ENCODE measurements around the gene LARP1.
"Not testable (repeated sequence)": the region's sequence is repeated elsewhere in the genome, so short reads cannot be mapped to it uniquely, and the experiment has no call there.

Gene LARP1

GRCh38 chr5:154822896-154823295, 67.7 kb downstream of the LARP1 start:
- not testable (repeated sequence) for DNase-seq (ENCODE audit: low read depth, low spot score)

- no peak for DNase-seq (ENCODE audit: low read depth, low spot score)
Measured at GRCh38 chr5:154823605-154824004, 68.4 kb downstream of the LARP1 start.

DNA sequence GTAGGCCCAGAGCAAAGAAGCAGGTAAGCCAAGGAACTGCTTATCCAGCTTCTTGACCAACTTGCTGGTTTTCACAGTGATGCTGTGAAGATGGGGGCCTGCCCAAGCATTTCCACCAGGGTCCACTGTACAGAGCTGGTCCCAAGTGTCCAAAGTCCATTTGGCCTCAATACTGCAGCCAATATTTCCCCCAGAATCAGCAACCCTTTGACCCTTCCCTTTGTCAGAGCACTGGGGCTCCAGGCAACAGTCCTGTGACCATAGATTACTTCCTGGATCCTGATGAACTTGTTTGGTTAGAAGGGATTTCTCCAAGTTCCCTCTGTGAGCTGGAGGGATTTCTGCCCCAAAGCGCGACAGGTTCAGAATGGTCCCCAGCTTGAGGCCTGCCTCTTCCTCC, 68.9 kb downstream of the LARP1 start:
- no peak for DNase-seq (ENCODE audit: low read depth, low spot score)

GRCh38 chr5:154829181-154829588, 74.0 kb downstream of the LARP1 start:
- DNase-seq (ENCODE audit: low read depth, low spot score), result no peak

GRCh38 chr5:154829589-154830218, 74.5 kb downstream of the LARP1 start:
- no peak for DNase-seq (ENCODE audit: low read depth, low spot score)

DNA sequence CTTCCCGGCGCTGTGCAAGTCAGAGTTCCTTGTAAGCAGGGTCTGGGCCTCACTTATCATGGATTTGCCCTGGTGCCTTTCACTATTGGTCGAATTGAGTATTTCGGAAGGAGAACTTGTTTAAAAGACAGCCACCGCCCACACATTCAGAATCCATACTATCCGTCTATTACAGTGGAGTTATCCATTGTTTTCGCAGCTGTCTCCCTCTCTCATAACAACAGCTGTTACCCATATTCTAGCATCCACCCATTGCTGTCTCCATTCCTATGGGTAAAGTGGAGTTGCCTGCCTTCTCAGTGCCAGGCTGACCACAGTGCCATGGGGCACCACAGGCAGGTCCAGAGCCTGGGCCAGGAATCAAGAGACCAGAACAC, 75.0 kb downstream of the LARP1 start:
- DNase-seq (ENCODE audit: low read depth, low spot score), result no peak

DNA sequence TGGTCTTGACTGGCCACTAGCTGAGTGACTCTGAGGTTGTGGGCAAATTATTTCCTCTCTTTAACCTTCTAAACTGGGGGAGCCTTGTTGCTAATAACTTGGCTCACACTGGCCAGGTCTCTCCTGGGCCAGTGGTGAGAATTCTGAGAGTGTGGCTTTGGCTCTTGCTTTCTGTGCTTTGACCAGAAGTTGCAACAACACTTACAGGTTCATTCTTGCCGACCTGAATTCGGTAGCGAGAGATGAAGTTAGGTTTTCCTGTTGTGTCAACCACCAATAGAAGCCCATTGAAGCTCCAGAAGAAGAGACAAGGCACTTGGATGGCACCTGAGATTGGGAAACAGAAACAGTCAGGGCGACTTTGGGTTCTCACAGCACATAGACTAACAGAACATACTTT, 75.4 kb downstream of the LARP1 start:
- no peak for DNase-seq (ENCODE audit: low read depth, low spot score)

DNA sequence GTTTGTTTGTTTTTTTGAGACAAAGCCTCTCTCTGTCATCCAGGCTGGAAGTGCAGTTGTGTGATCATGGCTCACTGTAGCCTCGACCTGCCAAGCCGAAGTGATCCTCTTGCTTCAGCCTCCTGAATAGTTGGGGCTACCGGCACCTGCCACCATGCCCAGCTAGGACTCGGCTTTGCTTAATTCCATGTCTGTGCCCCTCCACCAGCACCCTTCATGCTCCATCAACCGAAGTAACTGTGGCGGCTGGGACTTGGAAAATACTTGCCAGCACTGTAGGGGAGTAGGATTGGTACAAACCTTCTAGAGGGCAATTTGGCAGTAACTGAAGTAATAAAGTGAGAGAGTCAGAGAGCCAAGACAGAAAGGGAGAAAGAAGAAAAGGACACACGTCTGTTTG, 76.3 kb downstream of the LARP1 start:
- DNase-seq (ENCODE audit: low read depth, low spot score), result no peak

GRCh38 chr5:154832804-154833203, 77.6 kb downstream of the LARP1 start:
- not testable (repeated sequence) for DNase-seq (ENCODE audit: low read depth, low spot score)

DNA sequence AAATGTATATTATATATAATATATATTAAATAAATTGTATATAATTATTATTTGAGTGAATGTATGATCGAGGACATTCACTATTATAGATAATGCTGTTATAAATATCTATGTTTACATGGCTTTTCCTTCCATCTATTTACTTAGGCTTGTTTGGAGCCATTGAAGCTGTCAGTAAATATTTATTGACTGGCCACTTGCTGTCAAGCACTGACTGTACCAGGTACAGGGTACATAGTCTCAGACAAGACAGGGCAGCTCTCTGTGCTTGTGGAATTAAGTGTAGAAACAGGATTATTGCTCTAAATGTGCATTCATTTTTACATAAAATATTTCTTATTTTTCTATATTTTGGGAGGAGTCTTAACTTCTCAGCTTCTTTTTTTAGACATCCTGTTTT, 78.9 kb downstream of the LARP1 start:
- no peak for DNase-seq (ENCODE audit: low read depth, low spot score)

- DNase-seq (ENCODE audit: low read depth, low spot score), result not testable (repeated sequence)
Measured at GRCh38 chr5:154835701-154836052, 80.5 kb downstream of the LARP1 start.

DNA sequence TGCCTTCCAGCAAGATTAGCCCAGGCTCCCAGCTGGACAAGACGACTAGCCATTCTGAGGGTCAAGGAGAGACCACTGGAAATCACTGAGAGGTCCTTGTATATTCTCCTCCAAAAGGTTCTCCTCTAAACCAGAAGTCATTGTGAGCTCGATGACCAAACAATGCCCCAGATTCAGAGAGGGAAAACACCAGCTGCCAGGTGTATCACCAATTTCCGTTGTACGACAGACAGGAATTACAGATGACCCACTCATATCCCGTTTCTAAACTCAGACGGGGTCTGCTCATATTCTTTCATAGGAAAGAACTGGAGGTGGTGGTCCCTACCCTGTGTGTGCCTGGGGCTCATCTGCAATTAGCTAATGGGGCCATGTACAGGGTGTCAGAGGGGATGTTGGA, 81.0 kb downstream of the LARP1 start:
- no peak for DNase-seq (ENCODE audit: low read depth, low spot score)

- no peak for DNase-seq (ENCODE audit: low read depth, low spot score)
Measured at GRCh38 chr5:154837009-154837901, 82.1 kb downstream of the LARP1 start.

GRCh38 chr5:154840435-154841272, 85.5 kb downstream of the LARP1 start:
- no peak for DNase-seq (ENCODE audit: low read depth, low spot score)

GRCh38 chr5:154841273-154841661, 86.1 kb downstream of the LARP1 start:
- DNase-seq (ENCODE audit: low read depth, low spot score), result no peak

- no peak for DNase-seq (ENCODE audit: low read depth, low spot score)
Measured at GRCh38 chr5:154842689-154843530, 87.7 kb downstream of the LARP1 start.

DNA sequence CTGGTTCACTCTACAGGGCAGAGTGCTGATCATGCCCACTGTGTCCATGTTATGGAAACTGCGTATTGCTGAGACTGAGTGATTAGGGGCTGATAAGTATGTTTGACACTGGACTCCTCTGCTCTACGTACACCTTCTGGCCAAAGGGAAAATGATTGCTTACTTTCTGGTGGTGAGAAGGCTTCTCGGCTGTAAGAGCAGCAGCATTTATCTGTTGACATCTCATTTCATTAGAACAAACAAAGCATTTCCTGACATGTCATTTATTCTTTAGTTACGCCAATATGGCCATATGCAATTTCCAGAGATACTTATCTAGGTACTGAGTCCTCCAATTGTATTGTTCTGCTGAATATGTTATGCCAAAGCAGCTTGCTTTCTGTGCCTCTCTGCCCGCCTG, 89.6 kb downstream of the LARP1 start:
- no peak for DNase-seq (ENCODE audit: low read depth, low spot score)

DNA sequence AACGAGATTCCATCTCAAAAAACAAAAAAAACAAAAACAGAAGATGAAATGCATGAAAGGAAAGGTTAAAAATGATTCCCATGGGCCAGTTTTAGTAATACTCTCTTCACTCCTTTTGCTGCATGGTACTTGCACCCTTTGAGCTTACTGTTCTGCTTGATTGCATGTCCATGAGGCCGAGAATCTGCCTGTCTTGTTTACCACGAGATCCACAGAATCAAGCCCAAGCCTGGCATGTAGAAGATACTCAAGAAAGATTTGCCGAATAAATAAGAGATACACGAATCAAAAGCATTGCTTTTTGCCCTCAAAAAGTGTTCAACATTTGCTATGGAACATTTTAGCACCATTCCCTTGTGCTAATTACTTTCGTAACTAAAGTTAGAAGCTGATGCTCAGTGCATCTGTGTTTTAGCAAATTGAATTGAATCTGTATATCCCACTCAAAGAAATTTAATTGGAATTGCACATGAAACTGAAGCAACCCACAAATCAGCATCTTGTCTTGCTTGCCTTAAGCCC, 94.1 kb downstream of the LARP1 start:
- DNase-seq (ENCODE audit: low read depth, low spot score), result no peak

GRCh38 chr5:154849791-154850201, 94.6 kb downstream of the LARP1 start:
- DNase-seq (ENCODE audit: low read depth, low spot score), result no peak

DNA sequence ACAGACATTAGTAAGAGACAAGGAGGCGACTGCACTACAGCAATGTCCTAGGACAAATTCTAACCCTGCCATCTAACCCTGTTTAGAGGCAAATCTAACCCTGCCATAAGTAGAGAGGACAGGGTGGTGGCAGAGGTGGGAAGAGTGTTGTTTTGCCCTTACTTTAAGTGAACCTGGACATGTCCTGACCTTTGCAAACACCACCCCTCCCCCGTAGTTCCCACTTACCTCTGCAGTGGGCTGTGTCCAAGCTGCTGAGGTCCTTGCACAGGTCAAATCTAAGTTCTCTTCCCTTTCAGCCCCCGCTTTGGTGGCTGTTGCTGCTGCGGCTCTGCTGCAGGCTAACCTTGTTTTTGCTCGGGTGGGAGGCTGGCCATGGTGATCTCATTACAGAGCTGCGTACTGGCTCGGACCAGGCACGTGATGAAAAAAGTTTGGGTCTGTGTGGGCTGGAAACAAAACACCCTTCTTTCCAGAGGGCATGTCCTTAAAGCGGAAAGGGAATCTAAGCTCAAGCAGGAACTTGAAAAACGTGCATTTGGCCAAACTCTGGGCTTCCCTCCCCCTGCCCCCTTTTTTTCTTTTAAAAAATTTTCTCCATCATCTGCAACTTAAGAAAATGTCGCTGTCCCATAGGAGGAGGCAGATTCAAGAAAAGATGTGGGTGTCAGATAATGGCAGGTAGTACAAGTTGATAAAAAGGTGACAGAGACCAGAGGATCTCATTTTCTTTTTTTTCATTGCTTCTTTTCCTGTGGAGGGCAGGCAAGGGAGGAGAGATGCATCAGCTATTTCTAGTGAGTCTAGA, 95.3 kb downstream of the LARP1 start, which contains the start of gene FAXDC2:
TSS of gene FAXDC2 (minus strand) at position 349 of the 808 bp plus-strand sequence. CDS start 12,425 bp downstream, outside the sequence.
- DNase-seq (ENCODE audit: low read depth, low spot score), result no peak

Measured in activated CD4-positive, CD25-positive, alpha-beta regulatory T cell treated with anti-CD3 and anti-CD28 coated beads, Interleukin-2, amount 50 U/mL, for 16 hours (primary cell).